AG09319 (cell line): ENCODE results near the gene CAST.

Experiments
- DNase-seq: peaks from one replicate; pipeline ENCODE4 v3.0.0-alpha.2; 2010; ENCODE audit warnings: low read depth; ENCODE audit errors: extremely low read depth
- CTCF ChIP-seq: IDR thresholded peaks from 2 replicates; pipeline ENCODE4 v1.5.1; 2011; ENCODE audit warnings: low read depth, mild to moderate bottlenecking, inconsistent platforms, low read length, moderate library complexity

The CAST gene

DNA sequence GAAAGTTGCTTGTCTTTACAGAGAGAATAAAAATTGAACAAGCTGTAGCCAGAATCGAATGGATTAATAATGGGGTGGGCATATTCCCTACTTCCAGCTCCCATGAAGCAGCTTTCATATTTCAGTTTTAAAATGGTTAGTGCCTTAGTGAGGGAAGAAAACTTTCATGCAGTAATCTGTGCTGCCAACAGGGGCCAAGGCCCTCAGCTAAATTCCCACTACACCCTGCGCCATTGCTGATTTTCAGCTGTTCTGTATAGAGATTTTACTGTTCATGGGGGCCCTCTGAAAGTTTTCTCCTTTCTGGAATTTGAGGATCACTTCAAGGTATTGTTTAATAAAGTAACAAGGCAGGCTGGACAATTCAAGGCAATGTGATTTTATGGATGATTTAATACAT, 58.2 kb downstream of the CAST start:
- DNase-seq, result no peak
- TF ChIP-seq CTCF, result no peak; the same call in 1 of the 2 replicates

- TF ChIP-seq CTCF, result no peak
- no peak for DNase-seq
Observed at GRCh38 chr5:96721351-96721977, 59.3 kb downstream of the CAST start.

DNA sequence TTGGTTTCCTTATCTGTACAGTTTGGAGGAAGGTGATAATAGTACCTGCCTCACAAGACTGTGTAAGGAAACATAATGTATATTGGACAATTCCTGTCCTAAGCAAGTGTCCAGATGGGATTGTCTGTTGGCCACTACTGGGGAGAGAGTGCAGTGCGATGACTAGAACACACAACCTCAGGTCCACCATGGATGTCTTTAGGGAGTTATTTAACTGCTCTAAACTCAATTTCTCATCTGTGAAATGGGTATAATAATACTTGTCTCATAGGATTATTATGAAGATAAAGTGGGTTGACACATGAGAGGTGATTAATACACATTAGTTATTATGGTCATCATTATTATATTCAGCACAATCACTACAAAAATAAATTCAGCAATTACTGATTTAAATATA, 63.1 kb downstream of the CAST start:
- TF ChIP-seq CTCF, result no peak
- no peak for DNase-seq

DNA sequence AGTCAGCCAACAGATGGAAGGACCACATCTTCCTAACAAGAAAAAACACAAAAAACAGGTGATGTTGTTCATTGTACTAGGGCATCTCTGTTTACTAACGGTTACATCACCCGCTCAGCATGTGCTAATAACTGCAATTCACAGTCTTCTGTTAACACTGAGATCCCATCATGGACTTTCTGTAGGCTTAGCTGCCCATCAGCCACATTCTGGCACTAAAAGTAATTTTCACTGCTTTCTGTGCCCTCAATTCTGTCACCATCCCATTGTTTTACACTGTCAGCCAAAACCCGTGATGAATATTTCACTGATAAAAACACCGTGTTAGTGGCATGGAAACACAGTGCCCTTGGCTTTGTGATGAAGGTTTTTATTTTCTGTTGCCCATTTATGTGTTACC, 64.6 kb downstream of the CAST start:
- no peak for TF ChIP-seq CTCF

GRCh38 chr5:96729156-96729555, 67.0 kb downstream of the CAST start:
- DNase-seq, result no peak
- peak; percentile 22 for TF ChIP-seq CTCF

More for the DNA sequence above, 64.6 kb downstream of the CAST start:
- no peak for DNase-seq

DNA sequence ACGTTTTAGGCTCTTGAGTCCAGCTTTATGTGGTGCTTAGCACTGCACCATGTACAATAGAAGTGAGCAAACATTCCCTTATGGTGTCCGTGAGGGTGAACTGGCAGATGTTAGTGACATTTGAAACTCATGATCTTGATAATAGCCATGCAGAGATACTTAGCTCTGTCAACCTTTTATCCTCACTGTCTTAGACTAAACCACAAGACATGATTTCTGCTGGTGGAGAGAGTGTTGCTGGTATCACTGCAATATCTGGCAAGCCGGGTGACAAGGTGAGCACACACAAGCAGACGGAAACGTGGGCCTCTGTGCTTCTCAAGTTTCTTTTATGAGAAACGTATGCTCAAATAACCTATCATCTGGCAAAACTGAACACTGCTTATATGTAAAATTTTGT, 68.4 kb downstream of the CAST start:
- no peak for DNase-seq
- no peak for TF ChIP-seq CTCF

GRCh38 chr5:96733771-96734500, 71.8 kb downstream of the CAST start:
- TF ChIP-seq CTCF, result no peak
- no peak for DNase-seq
